ENCODE data around the gene SDE2.

DNA sequence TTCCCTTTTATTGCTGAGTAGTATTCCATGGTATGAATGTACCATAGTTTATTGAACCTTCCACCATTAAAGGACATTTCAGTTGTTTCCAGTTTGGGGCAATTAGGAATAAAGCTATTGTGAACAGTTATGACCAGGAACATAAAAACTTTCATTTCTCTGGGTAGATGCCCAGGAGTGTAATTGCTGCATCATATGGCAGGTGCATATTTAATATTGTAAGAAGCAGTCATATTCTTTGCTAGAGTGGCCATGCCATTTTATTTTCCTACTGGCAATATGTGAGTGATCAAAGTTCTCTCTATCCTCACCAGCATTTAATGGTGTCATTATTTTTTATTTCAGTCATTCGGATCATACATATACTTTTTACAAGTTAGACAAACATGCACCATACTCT is 39.5 kb upstream of the SDE2 start:
- TF ChIP-seq POLR2A (IDR thresholded peaks at IDR 0.05) (no peak), POLR2AphosphoS5 (IDR thresholded peaks at IDR 0.05) (no peak), EP300 (IDR thresholded peaks at IDR 0.05) (no peak)
- TF ChIP-seq, protein P1, sequence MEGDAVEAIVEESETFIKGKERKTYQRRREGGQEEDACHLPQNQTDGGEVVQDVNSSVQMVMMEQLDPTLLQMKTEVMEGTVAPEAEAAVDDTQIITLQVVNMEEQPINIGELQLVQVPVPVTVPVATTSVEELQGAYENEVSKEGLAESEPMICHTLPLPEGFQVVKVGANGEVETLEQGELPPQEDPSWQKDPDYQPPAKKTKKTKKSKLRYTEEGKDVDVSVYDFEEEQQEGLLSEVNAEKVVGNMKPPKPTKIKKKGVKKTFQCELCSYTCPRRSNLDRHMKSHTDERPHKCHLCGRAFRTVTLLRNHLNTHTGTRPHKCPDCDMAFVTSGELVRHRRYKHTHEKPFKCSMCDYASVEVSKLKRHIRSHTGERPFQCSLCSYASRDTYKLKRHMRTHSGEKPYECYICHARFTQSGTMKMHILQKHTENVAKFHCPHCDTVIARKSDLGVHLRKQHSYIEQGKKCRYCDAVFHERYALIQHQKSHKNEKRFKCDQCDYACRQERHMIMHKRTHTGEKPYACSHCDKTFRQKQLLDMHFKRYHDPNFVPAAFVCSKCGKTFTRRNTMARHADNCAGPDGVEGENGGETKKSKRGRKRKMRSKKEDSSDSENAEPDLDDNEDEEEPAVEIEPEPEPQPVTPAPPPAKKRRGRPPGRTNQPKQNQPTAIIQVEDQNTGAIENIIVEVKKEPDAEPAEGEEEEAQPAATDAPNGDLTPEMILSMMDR (IDR thresholded peaks at IDR 0.05), result no peak
